Measurements from ENCODE around the gene MRPS9. TPM values are rescaled to one million over a fixed set of nuclear protein-coding genes. Genes with fewer than 3 reads are reported as not detected.

The MRPS9 gene
- polyA plus RNA-seq, 1 donor from 2014 or later, result 43.5 TPM

DNA sequence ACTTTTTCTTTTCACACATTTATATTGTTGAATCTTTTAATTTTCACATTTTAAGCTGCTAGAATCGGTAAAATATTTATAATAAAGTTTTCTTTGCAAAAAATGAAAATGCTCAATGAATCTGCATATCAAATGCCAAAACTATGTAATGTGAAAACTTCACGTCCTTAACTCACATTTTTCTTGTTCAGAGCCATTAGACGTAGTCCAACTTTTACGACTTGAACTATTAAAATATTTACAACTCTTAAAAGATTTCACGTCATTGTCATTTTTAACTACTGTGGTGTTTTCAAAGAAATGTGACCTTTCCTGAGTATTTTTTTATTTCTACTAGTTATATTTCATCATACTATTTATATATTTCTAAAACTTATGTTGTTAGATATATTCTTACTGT is 54.9 kb downstream of the MRPS9 start:
- Histone ChIP-seq H3K27me3 (ENCODE audit: insufficient read depth, low read depth, low read length) (no peaks in the 10 kb centered on the region), H3K27ac (ENCODE audit: low read length) (no peak overlapping the region), H3K4me2 (ENCODE audit: low read length) (no peak overlapping the region), H3K36me3 (ENCODE audit: insufficient read depth, low read length) (no peaks in the 10 kb centered on the region), H3K4me3 (ENCODE audit: low read length) (no peak overlapping the region), H4K20me1 (ENCODE audit: insufficient read depth) (no peaks in the 10 kb centered on the region), H3K9ac (ENCODE audit: low read length) (no peak overlapping the region), H2AFZ (ENCODE audit: low read depth, low read length) (no peak overlapping the region), H3K9me2 (ENCODE audit: insufficient read depth, low read length) (no peaks in the 10 kb centered on the region), H3K9me3 (ENCODE audit: low read length) (no peaks in the 10 kb centered on the region), H3F3A (ENCODE audit: insufficient read depth, low read length, poor library complexity, severe bottlenecking) (no peaks in the 10 kb centered on the region), H3K79me2 (replicated peaks; ENCODE audit: insufficient read depth, low read length) (no peaks in the 10 kb centered on the region)
- TF ChIP-seq, protein P1, sequence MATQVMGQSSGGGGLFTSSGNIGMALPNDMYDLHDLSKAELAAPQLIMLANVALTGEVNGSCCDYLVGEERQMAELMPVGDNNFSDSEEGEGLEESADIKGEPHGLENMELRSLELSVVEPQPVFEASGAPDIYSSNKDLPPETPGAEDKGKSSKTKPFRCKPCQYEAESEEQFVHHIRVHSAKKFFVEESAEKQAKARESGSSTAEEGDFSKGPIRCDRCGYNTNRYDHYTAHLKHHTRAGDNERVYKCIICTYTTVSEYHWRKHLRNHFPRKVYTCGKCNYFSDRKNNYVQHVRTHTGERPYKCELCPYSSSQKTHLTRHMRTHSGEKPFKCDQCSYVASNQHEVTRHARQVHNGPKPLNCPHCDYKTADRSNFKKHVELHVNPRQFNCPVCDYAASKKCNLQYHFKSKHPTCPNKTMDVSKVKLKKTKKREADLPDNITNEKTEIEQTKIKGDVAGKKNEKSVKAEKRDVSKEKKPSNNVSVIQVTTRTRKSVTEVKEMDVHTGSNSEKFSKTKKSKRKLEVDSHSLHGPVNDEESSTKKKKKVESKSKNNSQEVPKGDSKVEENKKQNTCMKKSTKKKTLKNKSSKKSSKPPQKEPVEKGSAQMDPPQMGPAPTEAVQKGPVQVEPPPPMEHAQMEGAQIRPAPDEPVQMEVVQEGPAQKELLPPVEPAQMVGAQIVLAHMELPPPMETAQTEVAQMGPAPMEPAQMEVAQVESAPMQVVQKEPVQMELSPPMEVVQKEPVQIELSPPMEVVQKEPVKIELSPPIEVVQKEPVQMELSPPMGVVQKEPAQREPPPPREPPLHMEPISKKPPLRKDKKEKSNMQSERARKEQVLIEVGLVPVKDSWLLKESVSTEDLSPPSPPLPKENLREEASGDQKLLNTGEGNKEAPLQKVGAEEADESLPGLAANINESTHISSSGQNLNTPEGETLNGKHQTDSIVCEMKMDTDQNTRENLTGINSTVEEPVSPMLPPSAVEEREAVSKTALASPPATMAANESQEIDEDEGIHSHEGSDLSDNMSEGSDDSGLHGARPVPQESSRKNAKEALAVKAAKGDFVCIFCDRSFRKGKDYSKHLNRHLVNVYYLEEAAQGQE (IDR thresholded peaks at IDR 0.05; ENCODE audit: borderline replicate concordance), result no peak
- TF ChIP-seq, protein P2, sequence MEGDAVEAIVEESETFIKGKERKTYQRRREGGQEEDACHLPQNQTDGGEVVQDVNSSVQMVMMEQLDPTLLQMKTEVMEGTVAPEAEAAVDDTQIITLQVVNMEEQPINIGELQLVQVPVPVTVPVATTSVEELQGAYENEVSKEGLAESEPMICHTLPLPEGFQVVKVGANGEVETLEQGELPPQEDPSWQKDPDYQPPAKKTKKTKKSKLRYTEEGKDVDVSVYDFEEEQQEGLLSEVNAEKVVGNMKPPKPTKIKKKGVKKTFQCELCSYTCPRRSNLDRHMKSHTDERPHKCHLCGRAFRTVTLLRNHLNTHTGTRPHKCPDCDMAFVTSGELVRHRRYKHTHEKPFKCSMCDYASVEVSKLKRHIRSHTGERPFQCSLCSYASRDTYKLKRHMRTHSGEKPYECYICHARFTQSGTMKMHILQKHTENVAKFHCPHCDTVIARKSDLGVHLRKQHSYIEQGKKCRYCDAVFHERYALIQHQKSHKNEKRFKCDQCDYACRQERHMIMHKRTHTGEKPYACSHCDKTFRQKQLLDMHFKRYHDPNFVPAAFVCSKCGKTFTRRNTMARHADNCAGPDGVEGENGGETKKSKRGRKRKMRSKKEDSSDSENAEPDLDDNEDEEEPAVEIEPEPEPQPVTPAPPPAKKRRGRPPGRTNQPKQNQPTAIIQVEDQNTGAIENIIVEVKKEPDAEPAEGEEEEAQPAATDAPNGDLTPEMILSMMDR (IDR thresholded peaks at IDR 0.05; ENCODE audit: poor library complexity, severe bottlenecking), result no peak
- TF ChIP-seq EP300 (conservative IDR thresholded peaks at IDR 0.05; ENCODE audit: poor library complexity, severe bottlenecking) (no peak), POLR2AphosphoS5 (IDR thresholded peaks at IDR 0.05) (no peak), TAF1 (IDR thresholded peaks at IDR 0.05; ENCODE audit: low read depth) (no peak), RAD21 (conservative IDR thresholded peaks at IDR 0.05) (no peak), SMC3 (conservative IDR thresholded peaks at IDR 0.05; ENCODE audit: poor library complexity) (no peak), EZH2 (IDR thresholded peaks at IDR 0.05; ENCODE audit: borderline replicate concordance, insufficient read depth, low read length, poor library complexity, severe bottlenecking) (no peak)

DNA sequence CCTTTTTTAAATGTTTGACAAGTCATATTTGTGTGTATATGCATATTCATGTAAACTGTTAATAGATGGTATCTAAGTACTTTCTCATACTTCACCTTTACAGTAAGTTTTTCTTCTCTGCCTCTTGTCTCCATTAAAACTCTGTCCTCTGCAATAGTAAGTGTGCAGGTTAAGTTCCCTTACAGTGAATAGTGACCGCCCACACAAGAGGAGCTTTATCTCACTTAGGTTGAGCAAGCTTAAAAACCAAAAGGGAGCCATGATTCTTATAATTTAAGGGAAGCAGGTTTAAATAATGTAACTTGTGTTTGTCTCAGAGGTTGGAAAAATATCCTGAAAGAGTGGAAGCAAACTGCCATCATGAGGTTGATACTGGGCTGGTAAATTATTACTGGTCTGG is 61.3 kb downstream of the MRPS9 start:
- no peak overlapping the region for H3K27ac ChIP-seq (ENCODE audit: low read length)
- no peak overlapping the region for H3K4me2 ChIP-seq (ENCODE audit: low read length)
- no peak overlapping the region for H3K4me3 ChIP-seq (ENCODE audit: low read length)
- no peaks in the 10 kb centered on the region for H3K27me3 ChIP-seq (ENCODE audit: insufficient read depth, low read depth, low read length)
- no peaks in the 10 kb centered on the region for H3K9me3 ChIP-seq (ENCODE audit: low read length)
- no peaks in the 10 kb centered on the region for H4K20me1 ChIP-seq (ENCODE audit: insufficient read depth)
- no peaks in the 10 kb centered on the region for H3F3A ChIP-seq (ENCODE audit: insufficient read depth, low read length, poor library complexity, severe bottlenecking)
- no peaks in the 10 kb centered on the region for H3K9me2 ChIP-seq (ENCODE audit: insufficient read depth, low read length)
- TF ChIP-seq TAF1 (IDR thresholded peaks at IDR 0.05; ENCODE audit: low read depth), result no peak
- TF ChIP-seq, protein P1 (IDR thresholded peaks at IDR 0.05; ENCODE audit: borderline replicate concordance), result no peak
- no peak for TF ChIP-seq EZH2 (IDR thresholded peaks at IDR 0.05; ENCODE audit: borderline replicate concordance, insufficient read depth, low read length, poor library complexity, severe bottlenecking)
- no peak for TF ChIP-seq EP300 (conservative IDR thresholded peaks at IDR 0.05; ENCODE audit: poor library complexity, severe bottlenecking)
- no peak for TF ChIP-seq POLR2AphosphoS5 (IDR thresholded peaks at IDR 0.05)
- TF ChIP-seq, protein P2 (IDR thresholded peaks at IDR 0.05; ENCODE audit: poor library complexity, severe bottlenecking), result no peak
- TF ChIP-seq SMC3 (conservative IDR thresholded peaks at IDR 0.05; ENCODE audit: poor library complexity), result no peak
- TF ChIP-seq RAD21 (conservative IDR thresholded peaks at IDR 0.05), result no peak
- TF ChIP-seq MXI1 (conservative IDR thresholded peaks at IDR 0.05; ENCODE audit: poor library complexity, severe bottlenecking), result no peak
- no peaks in the 10 kb centered on the region for H3K36me3 ChIP-seq (ENCODE audit: insufficient read depth, low read length)
- no peaks in the 10 kb centered on the region for H3K79me2 ChIP-seq (replicated peaks; ENCODE audit: insufficient read depth, low read length)
- H3K9ac ChIP-seq (ENCODE audit: low read length), result no peak overlapping the region
- no peak overlapping the region for H2AFZ ChIP-seq (ENCODE audit: low read depth, low read length)

Data from neural cell (in vitro differentiated cells).